NCI-H446 (cell line): ENCODE measurements around the gene PRSS8.
A peak's percentile ranks its signal among the peaks of the same experiment; 100 is the strongest.
"Not testable (repeated sequence)": the region's sequence is repeated elsewhere in the genome, so short reads cannot be mapped to it uniquely, and the experiment has no call there.

Source experiments
- DNase-seq, 2 experiments: peaks; one replicate each; lab custom pipeline; 2025; lab: John Stamatoyannopoulos, UW

PRSS8 gene

GRCh38 chr16:31105677-31106213, 29.8 kb downstream of the PRSS8 start:
- DNase-seq, result no peak

GRCh38 chr16:31100876-31101641, 34.5 kb downstream of the PRSS8 start:
- not testable (repeated sequence) for DNase-seq

GRCh38 chr16:31099860-31100638, 35.5 kb downstream of the PRSS8 start:
- DNase-seq, result no peak

GRCh38 chr16:31094424-31095120, 41.0 kb downstream of the PRSS8 start, which contains the start of gene VKORC1:
Gene VKORC1 (minus strand): TSS chr16:31094797. CDS start chr16:31094729, 68 bp downstream.
- peak; percentile 93 to 96 for DNase-seq

- no peak for DNase-seq
Measured at GRCh38 chr16:31094088-31094423, 41.5 kb downstream of the PRSS8 start.

- no peak for DNase-seq
Measured at GRCh38 chr16:31093132-31093703, 42.3 kb downstream of the PRSS8 start.

GRCh38 chr16:31092330-31092729, 43.2 kb downstream of the PRSS8 start:
- no peak for DNase-seq

GRCh38 chr16:31090540-31090939, 45.0 kb downstream of the PRSS8 start:
- no peak for DNase-seq

GRCh38 chr16:31089199-31089598, 46.3 kb downstream of the PRSS8 start:
- no peak for DNase-seq

- no peak for DNase-seq
Measured at GRCh38 chr16:31088459-31089183, 46.9 kb downstream of the PRSS8 start, which contains the start of gene PRSS53. Gene PRSS53 (minus strand): TSS chr16:31088943. CDS start chr16:31088809, 134 bp downstream.

- no peak for DNase-seq
Measured at GRCh38 chr16:31087971-31088370, 47.6 kb downstream of the PRSS8 start.

GRCh38 chr16:31087481-31087880, 48.0 kb downstream of the PRSS8 start:
- DNase-seq, result no peak

- no peak for DNase-seq
Measured at GRCh38 chr16:31086629-31086906, 49.0 kb downstream of the PRSS8 start.

- DNase-seq, result no peak
Measured at GRCh38 chr16:31085873-31086628, 49.5 kb downstream of the PRSS8 start.

- DNase-seq, result no peak
Measured at GRCh38 chr16:31085411-31085810, 50.1 kb downstream of the PRSS8 start.

GRCh38 chr16:31084584-31085302, 50.8 kb downstream of the PRSS8 start:
- no peak for DNase-seq

- DNase-seq, result no peak
Measured at GRCh38 chr16:31083981-31084380, 51.5 kb downstream of the PRSS8 start.

GRCh38 chr16:31083556-31083955, 52.0 kb downstream of the PRSS8 start:
- DNase-seq, result no peak

GRCh38 chr16:31083081-31083480, 52.4 kb downstream of the PRSS8 start:
- no peak for DNase-seq
